GM12864 (cell line): ENCODE measurements around the gene EDN3.
"Not testable (repeated sequence)": the region's sequence is repeated elsewhere in the genome, so short reads cannot be mapped to it uniquely, and the experiment has no call there.

ENCODE experiments used
- DNase-seq: peaks from one replicate; pipeline ENCODE4 v3.0.0-alpha.2; 2011; ENCODE audit warnings: low read depth
- H3K4me3 ChIP-seq: 2 replicates; pipeline ENCODE4 v1.5.1; 2011; ENCODE audit warnings: mild to moderate bottlenecking, low read depth, low read length, control low read depth
- TF ChIP-seq, protein P1 (sequence below): IDR thresholded peaks from 2 replicates; pipeline ENCODE4 v1.5.1; 2011; ENCODE audit warnings: low read depth, mild to moderate bottlenecking, moderate library complexity, low read length, control low read depth, inconsistent platforms; ENCODE audit errors: missing control alignments

The EDN3 gene

DNA sequence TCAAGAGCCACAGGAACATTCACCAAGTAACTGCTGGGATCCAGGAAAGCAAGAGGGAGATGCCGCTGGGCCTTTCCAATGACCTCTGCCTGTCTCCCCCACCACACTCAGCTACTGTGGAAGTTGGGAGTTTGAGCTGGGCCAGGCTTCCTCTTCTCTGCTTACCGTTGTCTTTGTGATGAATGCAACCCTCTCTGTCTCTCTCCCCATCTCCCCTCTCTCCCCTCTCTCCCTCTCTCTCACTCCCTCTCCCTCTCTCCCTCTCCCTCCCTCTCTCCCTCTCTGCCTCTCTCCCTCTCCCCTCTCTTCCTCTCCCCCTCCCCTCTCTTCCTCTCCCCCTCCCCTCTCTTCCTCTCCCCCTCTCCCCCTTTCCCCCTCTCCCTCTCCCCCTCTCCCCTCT lies 54.8 kb downstream of the EDN3 start:
- TF ChIP-seq, protein P1, sequence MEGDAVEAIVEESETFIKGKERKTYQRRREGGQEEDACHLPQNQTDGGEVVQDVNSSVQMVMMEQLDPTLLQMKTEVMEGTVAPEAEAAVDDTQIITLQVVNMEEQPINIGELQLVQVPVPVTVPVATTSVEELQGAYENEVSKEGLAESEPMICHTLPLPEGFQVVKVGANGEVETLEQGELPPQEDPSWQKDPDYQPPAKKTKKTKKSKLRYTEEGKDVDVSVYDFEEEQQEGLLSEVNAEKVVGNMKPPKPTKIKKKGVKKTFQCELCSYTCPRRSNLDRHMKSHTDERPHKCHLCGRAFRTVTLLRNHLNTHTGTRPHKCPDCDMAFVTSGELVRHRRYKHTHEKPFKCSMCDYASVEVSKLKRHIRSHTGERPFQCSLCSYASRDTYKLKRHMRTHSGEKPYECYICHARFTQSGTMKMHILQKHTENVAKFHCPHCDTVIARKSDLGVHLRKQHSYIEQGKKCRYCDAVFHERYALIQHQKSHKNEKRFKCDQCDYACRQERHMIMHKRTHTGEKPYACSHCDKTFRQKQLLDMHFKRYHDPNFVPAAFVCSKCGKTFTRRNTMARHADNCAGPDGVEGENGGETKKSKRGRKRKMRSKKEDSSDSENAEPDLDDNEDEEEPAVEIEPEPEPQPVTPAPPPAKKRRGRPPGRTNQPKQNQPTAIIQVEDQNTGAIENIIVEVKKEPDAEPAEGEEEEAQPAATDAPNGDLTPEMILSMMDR = no peak

DNA sequence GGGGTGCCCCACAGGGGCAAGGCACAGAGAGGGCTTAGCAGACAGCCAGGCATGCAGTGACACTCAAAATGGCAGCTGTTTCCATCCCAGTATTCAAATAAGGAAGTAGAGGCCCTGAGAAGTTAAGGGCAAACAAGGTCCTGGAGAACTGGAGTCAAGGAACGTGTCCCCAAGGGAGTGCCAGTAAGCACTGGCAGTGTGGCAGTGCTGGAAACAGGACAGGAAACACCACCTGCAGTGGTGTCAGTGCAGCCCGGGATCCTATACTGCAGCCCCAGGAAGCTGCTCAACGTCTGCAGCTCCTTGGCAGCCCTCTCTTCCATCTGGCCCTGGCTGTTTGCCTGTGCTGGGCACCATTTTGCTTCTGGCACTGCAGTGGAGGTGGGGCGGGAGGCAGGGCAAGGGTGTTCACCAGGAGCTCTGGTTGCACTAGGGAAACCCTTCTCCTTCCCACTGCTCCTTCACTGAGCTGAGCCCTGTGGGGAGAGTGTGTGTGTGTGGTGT lies 56.3 kb downstream of the EDN3 start:
- DNase-seq = no peak
- TF ChIP-seq, protein P1 = no peak
- H3K4me3 ChIP-seq = no peak overlapping the region

More for the DNA sequence above, 54.8 kb downstream of the EDN3 start:
- no peak for DNase-seq
- H3K4me3 ChIP-seq = no peak overlapping the region

DNA sequence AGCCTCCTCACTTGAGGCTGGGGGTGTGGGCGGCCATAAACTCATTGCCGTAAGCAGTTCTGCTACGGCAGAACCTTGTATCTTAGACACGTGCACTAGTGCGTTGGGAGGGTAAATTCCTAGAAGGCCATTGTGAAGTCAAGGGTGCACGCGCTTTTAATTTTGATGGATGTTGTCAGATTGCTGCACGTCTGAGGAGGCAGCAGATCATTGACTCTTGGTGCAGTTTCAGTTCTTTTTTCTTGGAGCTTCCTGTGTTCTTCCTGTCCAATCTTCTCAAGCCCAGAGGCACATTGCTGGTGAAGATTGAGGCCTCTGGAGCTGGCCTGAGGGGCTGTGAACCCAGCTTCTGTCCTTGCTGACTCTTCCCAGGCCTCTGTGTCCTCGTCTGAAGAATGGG lies 58.4 kb downstream of the EDN3 start:
- not testable (repeated sequence) for DNase-seq

DNA sequence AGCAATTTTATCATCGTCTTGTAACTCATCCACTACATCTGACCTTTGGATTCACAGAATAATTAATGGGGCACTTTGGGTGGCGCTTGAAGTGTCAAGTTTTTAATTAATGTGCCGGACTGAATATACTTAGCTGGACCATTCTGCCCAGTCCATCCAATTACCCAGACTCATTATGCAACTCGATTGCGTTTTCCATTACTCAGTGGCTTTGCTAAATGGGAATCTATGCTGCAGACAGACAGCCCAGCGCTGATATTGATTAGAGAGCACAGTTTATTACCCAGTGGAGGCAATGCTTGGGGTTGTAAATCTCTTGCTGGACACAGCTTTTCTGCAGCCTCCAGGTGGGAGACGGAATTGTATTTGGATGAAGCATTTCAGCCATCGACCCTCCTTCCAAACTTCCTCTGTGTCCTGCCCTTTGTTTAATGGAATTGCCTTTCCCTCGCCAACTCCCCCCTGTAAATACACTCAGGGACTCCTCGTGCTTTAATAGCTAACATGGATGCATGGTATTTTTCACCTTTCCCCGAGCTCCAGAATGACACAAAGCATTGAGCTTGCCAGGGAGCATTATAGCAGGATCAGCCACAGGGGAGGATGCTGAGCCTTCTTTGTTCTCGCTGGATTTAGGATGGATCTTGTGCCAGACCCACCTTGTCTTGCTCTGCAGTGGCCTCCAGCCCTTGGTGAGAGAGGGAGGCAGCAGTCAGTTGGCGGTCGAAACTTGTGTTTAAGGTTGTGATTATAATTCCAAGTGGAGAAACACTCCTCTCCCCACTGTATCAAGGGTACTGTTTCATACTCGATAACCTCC lies 59.7 kb downstream of the EDN3 start:
- no peak overlapping the region for H3K4me3 ChIP-seq
- DNase-seq = no peak
- TF ChIP-seq, protein P1 = no peak

More for the DNA sequence above, 58.4 kb downstream of the EDN3 start:
- not testable (repeated sequence) for H3K4me3 ChIP-seq

DNA sequence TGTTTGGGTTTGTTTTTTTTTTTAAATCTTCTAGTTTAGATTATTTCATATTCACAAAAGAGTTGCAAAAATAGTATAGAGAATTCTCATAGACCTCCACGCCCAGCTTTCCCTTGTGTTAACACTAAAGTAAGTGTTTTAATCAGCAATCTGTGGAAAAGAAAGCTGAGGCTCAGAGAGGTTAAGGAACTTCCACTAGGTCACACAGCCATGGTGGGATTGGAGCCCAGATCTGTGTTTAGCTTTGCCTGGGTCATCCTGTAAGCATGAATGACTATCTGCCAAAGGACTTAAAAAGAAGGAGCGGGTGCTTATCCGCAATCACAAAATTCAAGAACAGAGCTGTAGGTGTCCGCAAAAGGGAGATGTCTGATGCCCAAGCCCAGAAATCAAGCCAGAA lies 60.5 kb downstream of the EDN3 start:
- no peak overlapping the region for H3K4me3 ChIP-seq
- no peak for DNase-seq
- TF ChIP-seq, protein P1 = no peak

DNA sequence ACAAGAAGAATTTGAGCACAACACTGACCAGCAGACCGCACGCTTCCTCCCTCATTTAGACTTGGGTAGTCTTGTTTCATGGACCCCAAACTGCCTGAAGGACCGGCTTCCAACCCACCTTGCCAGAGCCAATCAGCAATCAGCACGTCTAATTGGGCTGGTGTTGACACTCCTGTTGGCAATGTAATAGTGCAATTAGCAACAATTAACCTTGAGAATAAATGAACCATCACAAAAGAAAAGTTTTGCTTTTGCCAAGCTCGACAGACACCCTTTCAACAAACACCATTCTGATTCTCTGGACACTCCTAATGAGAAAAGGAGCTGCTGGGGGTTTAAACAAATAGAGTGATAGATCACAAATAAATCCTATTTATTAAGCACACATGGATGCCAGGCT lies 61.0 kb downstream of the EDN3 start:
- no peak for DNase-seq
- TF ChIP-seq, protein P1 = no peak
- no peak overlapping the region for H3K4me3 ChIP-seq

DNA sequence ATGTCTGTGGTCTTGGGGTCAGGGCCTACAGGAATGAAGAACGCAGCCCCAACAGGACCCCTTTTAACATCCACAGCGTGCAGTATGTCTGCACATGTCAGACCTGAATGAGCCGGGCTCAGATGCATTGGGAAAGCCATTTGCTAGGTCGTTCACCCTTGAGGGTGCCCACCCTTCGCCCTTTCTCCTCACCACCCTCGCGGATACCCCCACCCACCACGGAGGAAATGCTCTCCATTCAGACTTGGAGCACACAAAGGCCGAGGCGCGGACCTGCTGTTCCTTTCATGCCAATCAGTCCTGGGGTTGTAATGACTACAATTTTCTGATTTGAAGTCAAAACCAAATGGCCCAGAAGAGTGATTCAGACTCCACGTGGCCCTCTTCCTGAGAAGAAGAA lies 62.7 kb downstream of the EDN3 start:
- no peak for DNase-seq
- TF ChIP-seq, protein P1 = no peak
- no peak overlapping the region for H3K4me3 ChIP-seq
